AG09309 (cell line): ENCODE measurements around the gene CCDC54.

Source experiments
- DNase-seq: peaks from one replicate; pipeline ENCODE4 v3.0.0-alpha.2; 2010; ENCODE audit warnings: low read depth
- H3K4me3 ChIP-seq: 2 replicates; pipeline ENCODE4 v1.5.1; 2011; ENCODE audit warnings: mild to moderate bottlenecking, low read depth, low read length, moderate library complexity; ENCODE audit not compliant: control insufficient read depth
- CTCF ChIP-seq: IDR thresholded peaks from 2 replicates; pipeline ENCODE4 v1.5.1; 2011; ENCODE audit warnings: mild to moderate bottlenecking, low read depth, low read length, inconsistent platforms; ENCODE audit not compliant: insufficient read depth, control insufficient read depth; ENCODE audit errors: missing control alignments

The CCDC54 gene

GRCh38 chr3:107410606-107411005 is 33.4 kb downstream of the CCDC54 start:
- H3K4me3 ChIP-seq: no peak overlapping the region
- no peak for TF ChIP-seq CTCF
- DNase-seq: no peak

- no peak for TF ChIP-seq CTCF
- no peak overlapping the region for H3K4me3 ChIP-seq
- no peak for DNase-seq
Observed at GRCh38 chr3:107411056-107411455, 33.8 kb downstream of the CCDC54 start.

GRCh38 chr3:107411779-107412178 is 34.5 kb downstream of the CCDC54 start:
- H3K4me3 ChIP-seq: no peak overlapping the region
- TF ChIP-seq CTCF: no peak
- no peak for DNase-seq

- H3K4me3 ChIP-seq: no peak overlapping the region
- DNase-seq: no peak
- TF ChIP-seq CTCF: no peak
Observed at GRCh38 chr3:107412376-107412775, 35.1 kb downstream of the CCDC54 start.

- no peak for DNase-seq
- no peak overlapping the region for H3K4me3 ChIP-seq
- no peak for TF ChIP-seq CTCF
Observed at GRCh38 chr3:107413264-107413663, 36.0 kb downstream of the CCDC54 start.

GRCh38 chr3:107414325-107414964 is 37.2 kb downstream of the CCDC54 start:
- no peak overlapping the region for H3K4me3 ChIP-seq
- no peak for TF ChIP-seq CTCF
- DNase-seq: no peak
